Keratinocyte (primary cell): ENCODE data around the gene MYLK4. TPM values are rescaled to one million over a fixed set of nuclear protein-coding genes. Genes with fewer than 3 reads are reported as not detected.

Experiments used
- DNase-seq: peaks from one replicate; pipeline ENCODE4 v3.0.0-alpha.2; 2011; ENCODE audit warnings: low read depth, missing footprints, low spot score
- FAIRE-seq: peaks from 2 replicates; lab custom pipeline; 2011; peaks lifted over from hg19 to GRCh38; lab: Jason Lieb, UNC
- H2AFZ ChIP-seq: 2 replicates; pipeline ENCODE4 v1.6.0; 2012; ENCODE audit warnings: low read length, control low read depth, inconsistent platforms; ENCODE audit not compliant: control insufficient read depth
- H3K27ac ChIP-seq: 2 replicates; pipeline ENCODE4 v1.5.1; 2011; ENCODE audit warnings: low read length; ENCODE audit not compliant: control insufficient read depth, insufficient read depth
- H3K27me3 ChIP-seq: 3 replicates; pipeline ENCODE4 v1.6.0; 2011; ENCODE audit warnings: low read length; ENCODE audit not compliant: control insufficient read depth, insufficient read depth; ENCODE audit errors: extremely low read depth
- H3K36me3 ChIP-seq, 2 experiments: 2 replicates in 1 of 2; 3 replicates in 1 of 2; pipeline ENCODE4 v1.5.1; 2011; ENCODE audit warnings: low read length in 2 of 2, mild to moderate bottlenecking in 1 of 2; ENCODE audit not compliant: control insufficient read depth in 2 of 2, insufficient read depth in 2 of 2; ENCODE audit errors: extremely low read depth in 1 of 2
- H3K4me1 ChIP-seq: 3 replicates; pipeline ENCODE4 v1.5.1; 2011; ENCODE audit warnings: low read length; ENCODE audit not compliant: control insufficient read depth, insufficient read depth; ENCODE audit errors: extremely low read depth
- H3K4me2 ChIP-seq: 3 replicates; pipeline ENCODE4 v1.6.0; 2011; ENCODE audit warnings: low read depth, low read length; ENCODE audit not compliant: control insufficient read depth, insufficient read depth; ENCODE audit errors: extremely low read depth
- H3K4me3 ChIP-seq, 3 experiments: fragments of 200-600 bp in 1 of 3; sonication (generic) in 1 of 3; 2 replicates in 2 of 3; 3 replicates in 1 of 3; pipeline ENCODE4 v1.5.1; 2011 to 2016; ENCODE audit warnings: low read length in 3 of 3, mild to moderate bottlenecking in 3 of 3, control low read depth in 2 of 3, inconsistent platforms in 1 of 3, low read depth in 1 of 3, mixed read lengths in 1 of 3, mixed run types in 1 of 3, moderate library complexity in 1 of 3; ENCODE audit not compliant: control insufficient read depth in 2 of 3, insufficient read depth in 2 of 3; ENCODE audit errors: extremely low read depth in 1 of 3
- H3K79me2 ChIP-seq: 2 replicates; pipeline ENCODE4 v1.6.0; 2012; ENCODE audit warnings: low read length; ENCODE audit not compliant: control insufficient read depth, insufficient read depth
- H3K9ac ChIP-seq: 3 replicates; pipeline ENCODE4 v1.6.0; 2011; ENCODE audit warnings: low read length; ENCODE audit not compliant: control insufficient read depth, insufficient read depth; ENCODE audit errors: extremely low read depth
- H3K9me1 ChIP-seq: 3 replicates; pipeline ENCODE4 v1.6.0; 2011; ENCODE audit warnings: low read length; ENCODE audit not compliant: control insufficient read depth, insufficient read depth; ENCODE audit errors: extremely low read depth
- H3K9me3 ChIP-seq: 2 replicates; pipeline ENCODE4 v1.5.1; 2012; ENCODE audit warnings: low read depth, low read length; ENCODE audit not compliant: control insufficient read depth
- H4K20me1 ChIP-seq: 3 replicates; pipeline ENCODE4 v1.6.0; 2011; ENCODE audit warnings: low read length; ENCODE audit not compliant: control insufficient read depth, insufficient read depth; ENCODE audit errors: extremely low read depth
- EZH2 ChIP-seq: IDR thresholded peaks from one replicate; pipeline ENCODE4 v1.6.1; 2012; ENCODE audit warnings: inconsistent platforms, mild to moderate bottlenecking, low read length, moderate library complexity
- dilution Hi-C: fragments of 300-500 bp; cut with MboI; formaldehyde crosslinking; loops from one replicate; pipeline ENCODE4 v1.7.0; 2020; ENCODE audit warnings: low sequenced_read_pairs; ENCODE audit not compliant: extremely low pct_ligation_motif_present
- polyA plus RNA-seq, 5 experiments: library from polyadenylated mRNA; depleted of rRNA in 3 of 5; stranded (reverse) in 3 of 5; stranded (forward) in 1 of 5; unstranded in 1 of 5; fragments of >200 nt; gene quantifications; 1 replicate in 1 of 5; 2 replicates in 3 of 5; 3 replicates in 1 of 5; pipeline versions ENCODE4 v1.2.1 to v1.2.3, GENCODE V29; 2011 to 2012; ENCODE audit warnings: missing spikeins in 2 of 5, low read depth in 1 of 5, low replicate concordance in 1 of 5
- TF ChIP-seq, protein P1 (sequence below), 3 experiments: IDR thresholded peaks in 1 of 3; conservative IDR thresholded peaks in 1 of 3; optimal IDR thresholded peaks in 1 of 3; 2 replicates in 2 of 3; 3 replicates in 1 of 3; pipeline versions ENCODE3 to v1.5.1; 2011; ENCODE audit warnings: low read length in 3 of 3, mild to moderate bottlenecking in 3 of 3, moderate library complexity in 2 of 3, control low read depth in 1 of 3, inconsistent platforms in 1 of 3; ENCODE audit not compliant: insufficient read depth in 2 of 3; ENCODE audit errors: extremely low read depth in 1 of 3

The MYLK4 gene
- polyA plus RNA-seq, 1 donor (not counting 4 experiments of a cell fraction or from before 2014, with no cell fraction given): 0.31 TPM

DNA sequence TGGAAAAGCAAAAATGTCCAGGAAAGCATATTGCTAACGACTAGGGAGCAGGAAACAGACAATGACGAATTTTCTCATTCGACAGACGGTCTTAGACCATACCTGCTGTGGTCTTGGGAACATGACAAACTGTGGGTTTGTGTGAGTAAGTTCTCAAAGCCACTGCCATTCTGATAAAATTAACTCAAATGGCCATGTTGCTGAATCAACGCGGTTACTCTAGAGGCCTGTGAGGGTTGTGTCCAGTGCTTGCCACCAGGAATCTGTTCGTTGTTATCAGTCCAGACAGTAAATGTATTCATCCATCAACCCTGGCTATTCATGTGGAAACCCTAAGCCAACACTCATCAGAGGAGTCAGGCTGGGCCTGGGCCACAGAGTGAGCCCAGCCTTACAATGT lies 124.3 kb downstream of the MYLK4 start:
- dilution Hi-C loops: no loop called here
- H3K27me3 ChIP-seq: no peaks in the 10 kb centered on the region
- no peak overlapping the region for H3K4me2 ChIP-seq
- no peak for FAIRE-seq
- no peaks in the 10 kb centered on the region for H3K36me3 ChIP-seq
- H3K79me2 ChIP-seq: no peaks in the 10 kb centered on the region
- no peaks in the 10 kb centered on the region for H3K9me3 ChIP-seq
- H3K4me1 ChIP-seq: peaks cover 17% of the 10 kb centered on the region
- no peak for TF ChIP-seq EZH2
- TF ChIP-seq, protein P1, sequence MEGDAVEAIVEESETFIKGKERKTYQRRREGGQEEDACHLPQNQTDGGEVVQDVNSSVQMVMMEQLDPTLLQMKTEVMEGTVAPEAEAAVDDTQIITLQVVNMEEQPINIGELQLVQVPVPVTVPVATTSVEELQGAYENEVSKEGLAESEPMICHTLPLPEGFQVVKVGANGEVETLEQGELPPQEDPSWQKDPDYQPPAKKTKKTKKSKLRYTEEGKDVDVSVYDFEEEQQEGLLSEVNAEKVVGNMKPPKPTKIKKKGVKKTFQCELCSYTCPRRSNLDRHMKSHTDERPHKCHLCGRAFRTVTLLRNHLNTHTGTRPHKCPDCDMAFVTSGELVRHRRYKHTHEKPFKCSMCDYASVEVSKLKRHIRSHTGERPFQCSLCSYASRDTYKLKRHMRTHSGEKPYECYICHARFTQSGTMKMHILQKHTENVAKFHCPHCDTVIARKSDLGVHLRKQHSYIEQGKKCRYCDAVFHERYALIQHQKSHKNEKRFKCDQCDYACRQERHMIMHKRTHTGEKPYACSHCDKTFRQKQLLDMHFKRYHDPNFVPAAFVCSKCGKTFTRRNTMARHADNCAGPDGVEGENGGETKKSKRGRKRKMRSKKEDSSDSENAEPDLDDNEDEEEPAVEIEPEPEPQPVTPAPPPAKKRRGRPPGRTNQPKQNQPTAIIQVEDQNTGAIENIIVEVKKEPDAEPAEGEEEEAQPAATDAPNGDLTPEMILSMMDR (optimal IDR thresholded peaks at IDR 0.05 in 1 of 3, IDR thresholded peaks at IDR 0.05 in 1 of 3, conservative IDR thresholded peaks at IDR 0.05 in 1 of 3; ENCODE audit: extremely low read depth in 1 of 3, insufficient read depth in 2 of 3, low read length in 3 of 3): no peak
- H2AFZ ChIP-seq: no peak overlapping the region
- H3K27ac ChIP-seq: no peak overlapping the region
- no peak overlapping the region for H3K4me3 ChIP-seq
- DNase-seq: no peak
- H3K9ac ChIP-seq: no peak overlapping the region
- H4K20me1 ChIP-seq: no peaks in the 10 kb centered on the region
- no peaks in the 10 kb centered on the region for H3K9me1 ChIP-seq

DNA sequence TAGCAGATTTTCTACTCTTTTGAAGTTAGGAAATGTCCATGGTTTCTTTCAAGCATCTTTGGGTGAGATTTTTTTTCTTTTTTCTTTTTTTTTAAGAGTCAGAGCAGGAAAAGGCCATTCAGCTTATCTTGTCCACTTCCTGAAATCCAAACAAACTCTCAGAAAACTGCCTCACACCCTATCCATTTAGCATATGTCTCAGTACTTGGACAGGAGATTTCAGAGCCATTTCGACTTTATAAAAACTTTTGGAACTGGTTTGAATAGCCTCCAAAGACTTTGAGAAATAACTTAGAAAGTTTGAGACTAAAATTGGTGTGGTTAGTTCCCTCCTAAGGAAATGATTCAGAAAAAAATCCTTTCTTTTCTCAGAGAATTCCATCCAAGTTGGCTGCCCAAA lies 125.1 kb downstream of the MYLK4 start:
- H3K79me2 ChIP-seq: no peaks in the 10 kb centered on the region
- H3K27ac ChIP-seq: no peak overlapping the region
- no peak for DNase-seq
- no peaks in the 10 kb centered on the region for H3K9me1 ChIP-seq
- no peak overlapping the region for H2AFZ ChIP-seq
- no peaks in the 10 kb centered on the region for H4K20me1 ChIP-seq
- H3K4me3 ChIP-seq: no peak overlapping the region
- H3K9ac ChIP-seq: no peak overlapping the region
- peaks cover 9% of the 10 kb centered on the region for H3K4me1 ChIP-seq
- TF ChIP-seq EZH2: no peak
- dilution Hi-C loops: no loop called here
- no peak for FAIRE-seq
- no peaks in the 10 kb centered on the region for H3K36me3 ChIP-seq
- H3K4me2 ChIP-seq: no peak overlapping the region
- no peaks in the 10 kb centered on the region for H3K27me3 ChIP-seq
- no peaks in the 10 kb centered on the region for H3K9me3 ChIP-seq

DNA sequence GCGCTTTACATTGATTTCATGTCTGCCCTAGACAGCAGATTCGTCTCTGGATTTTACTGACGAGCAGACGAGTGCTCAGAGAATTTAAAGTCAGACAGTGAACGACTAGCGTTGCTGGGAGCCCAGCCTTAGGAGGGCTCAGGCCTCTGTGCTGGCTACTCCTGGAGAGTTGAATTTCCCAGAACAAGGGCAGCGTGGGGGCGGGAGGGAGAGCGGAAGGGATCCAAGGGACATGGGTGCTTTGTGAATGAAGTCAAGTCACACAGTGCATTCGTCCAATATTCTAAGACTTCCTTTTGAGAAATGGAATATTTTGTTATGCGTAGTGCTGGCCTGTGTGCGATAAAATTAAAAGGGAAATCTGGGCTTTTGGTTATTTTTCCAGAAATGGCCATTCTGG lies 126.5 kb downstream of the MYLK4 start:
- Histone ChIP-seq H3K9me1 (no peaks in the 10 kb centered on the region), H3K9me3 (no peaks in the 10 kb centered on the region), H2AFZ (no peak overlapping the region), H3K36me3 (no peaks in the 10 kb centered on the region), H3K4me1 (no peaks in the 10 kb centered on the region), H3K27ac (no peak overlapping the region), H4K20me1 (no peaks in the 10 kb centered on the region), H3K4me2 (no peak overlapping the region), H3K79me2 (no peaks in the 10 kb centered on the region), H3K9ac (no peak overlapping the region), H3K4me3 (no peak overlapping the region), H3K27me3 (peaks cover 6% of the 10 kb centered on the region)
- no peak for TF ChIP-seq EZH2
- TF ChIP-seq, protein P1 (optimal IDR thresholded peaks at IDR 0.05 in 1 of 3, IDR thresholded peaks at IDR 0.05 in 1 of 3, conservative IDR thresholded peaks at IDR 0.05 in 1 of 3; ENCODE audit: extremely low read depth in 1 of 3, insufficient read depth in 2 of 3, low read length in 3 of 3): no peak
- no peak for DNase-seq
- no peak for FAIRE-seq
- dilution Hi-C loops: no loop called here
